ENCODE measurements around the gene OR52K2.
"Not testable (repeated sequence)": the region's sequence is repeated elsewhere in the genome, so short reads cannot be mapped to it uniquely, and the experiment has no call there.

OR52K2 gene

GRCh38 chr11:4448995-4449394, at the start of gene OR52K2:
Gene OR52K2, plus strand, starts transcription at chr11:4449295. Its CDS starts 45 bp downstream, at chr11:4449340.
- no peak for DNase-seq (ENCODE audit: low read depth)

GRCh38 chr11:4406206-4406605, 42.9 kb upstream of the OR52K2 start:
- DNase-seq (ENCODE audit: low read depth) = not testable (repeated sequence)

GRCh38 chr11:4416306-4416705, 32.8 kb upstream of the OR52K2 start:
- no peak for DNase-seq (ENCODE audit: low read depth)

GRCh38 chr11:4416816-4417215, 32.3 kb upstream of the OR52K2 start:
- DNase-seq (ENCODE audit: low read depth) = no peak

GRCh38 chr11:4418403-4418802, 30.7 kb upstream of the OR52K2 start:
- DNase-seq (ENCODE audit: low read depth) = no peak

GRCh38 chr11:4430051-4430450, 19.0 kb upstream of the OR52K2 start:
- no peak for DNase-seq (ENCODE audit: low read depth)

- no peak for DNase-seq (ENCODE audit: low read depth)
These were observed 15.2 kb upstream of the OR52K2 start for GRCh38 chr11:4433856-4434255.

- no peak for DNase-seq (ENCODE audit: low read depth)
These were observed 12.7 kb upstream of the OR52K2 start for GRCh38 chr11:4436411-4436810.

GRCh38 chr11:4441515-4441914, 7.6 kb upstream of the OR52K2 start:
- DNase-seq (ENCODE audit: low read depth) = no peak

GRCh38 chr11:4443232-4443891, 5.7 kb upstream of the OR52K2 start:
- DNase-seq (ENCODE audit: low read depth) = no peak

GRCh38 chr11:4453118-4453517, 4.0 kb downstream of the OR52K2 start:
- no peak for DNase-seq (ENCODE audit: low read depth)

GRCh38 chr11:4454021-4454420, 4.9 kb downstream of the OR52K2 start:
- DNase-seq (ENCODE audit: low read depth) = no peak

- DNase-seq (ENCODE audit: low read depth) = no peak
These were observed 6.3 kb downstream of the OR52K2 start for GRCh38 chr11:4455419-4455818.

- DNase-seq (ENCODE audit: low read depth) = no peak
These were observed 10.4 kb downstream of the OR52K2 start for GRCh38 chr11:4459500-4459899.

- no peak for DNase-seq (ENCODE audit: low read depth)
These were observed 11.1 kb downstream of the OR52K2 start for GRCh38 chr11:4460151-4460550.

- DNase-seq (ENCODE audit: low read depth) = no peak
These were observed 15.4 kb downstream of the OR52K2 start for GRCh38 chr11:4464216-4465159.

- no peak for DNase-seq (ENCODE audit: low read depth)
These were observed 16.3 kb downstream of the OR52K2 start for GRCh38 chr11:4465407-4465806.

- DNase-seq (ENCODE audit: low read depth) = no peak
These were observed 17.2 kb downstream of the OR52K2 start for GRCh38 chr11:4466131-4466870.

- no peak for DNase-seq (ENCODE audit: low read depth)
These were observed 17.9 kb downstream of the OR52K2 start for GRCh38 chr11:4466871-4467442.

GRCh38 chr11:4467811-4468606, 18.9 kb downstream of the OR52K2 start:
- no peak for DNase-seq (ENCODE audit: low read depth)

GRCh38 chr11:4479644-4480043, 30.5 kb downstream of the OR52K2 start:
- no peak for DNase-seq (ENCODE audit: low read depth)

Data from activated gamma-delta T cell treated with anti-CD3 and anti-CD28 coated beads, Interleukin-2, amount 50 U/mL, for 16 hours (primary cell).